ENCODE data around the gene UMAD1. TPM values are rescaled to one million over a fixed set of nuclear protein-coding genes. Genes with fewer than 3 reads are reported as not detected.

The UMAD1 gene
- total and polyA plus RNA-seq, 2 donors (not counting 3 experiments of a cell fraction or from before 2014, with no cell fraction given), result 5.6 to 6.6 TPM

DNA sequence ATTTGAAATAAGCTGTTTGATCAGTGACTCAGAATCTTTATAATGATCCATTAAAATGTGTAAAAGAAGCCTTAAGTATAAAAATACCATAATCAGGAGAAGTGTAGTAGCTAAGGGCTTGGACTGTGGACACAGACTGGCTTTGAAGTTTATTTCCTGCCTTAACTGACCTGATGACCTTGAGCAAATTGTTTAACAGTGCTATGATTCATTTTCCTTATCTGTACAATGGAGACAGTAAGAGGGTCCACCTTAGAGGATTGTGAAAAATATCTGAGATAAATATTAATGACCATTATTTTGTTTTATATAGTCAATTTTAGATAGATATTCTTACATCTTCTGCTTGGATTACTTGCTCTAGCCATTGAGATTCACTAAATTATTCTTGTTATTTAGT lies 91.2 kb downstream of the UMAD1 start:
- Histone ChIP-seq H2AFZ (ENCODE audit: low read depth, low read length) (no peak overlapping the region), H3K4me3 (replicated peaks in 1 of 3; ENCODE audit: insufficient read depth in 1 of 3, low read depth in 1 of 3, low read length in 3 of 3) (no peak overlapping the region), H3K4me2 (ENCODE audit: insufficient read depth, low read length) (peak overlapping the region; percentile 86), H4K20me1 (replicated peaks; ENCODE audit: control insufficient read depth, extremely low read depth, insufficient read depth, low read length) (no peaks in the 10 kb centered on the region), H3K27ac (ENCODE audit: insufficient read depth, low read depth, low read length) (no peak overlapping the region), H3K9me3 (replicated peaks; ENCODE audit: control insufficient read depth, insufficient read depth, low read length) (no peaks in the 10 kb centered on the region), H3K27me3 (ENCODE audit: control insufficient read depth in 2 of 2, insufficient read depth in 2 of 2, low read length in 2 of 2) (no peaks in the 10 kb centered on the region), H3K36me3 (ENCODE audit: control insufficient read depth in 2 of 2, extremely low read depth in 1 of 2, insufficient read depth in 2 of 2, low read length in 2 of 2) (no peaks in the 10 kb centered on the region), H3K9me1 (replicated peaks; ENCODE audit: control insufficient read depth, extremely low read depth, insufficient read depth, low read length) (no peaks in the 10 kb centered on the region), H3K79me2 (ENCODE audit: control insufficient read depth, insufficient read depth, low read length) (no peaks in the 10 kb centered on the region), H3K9ac (replicated peaks; ENCODE audit: extremely low read depth, insufficient read depth, low read length) (no peak overlapping the region), H3K4me1 (ENCODE audit: control insufficient read depth, extremely low read depth, insufficient read depth, low read length) (peaks cover 17% of the 10 kb centered on the region)
- DNase-seq (ENCODE audit: low read depth, low spot score) (peak; percentile 67), FAIRE-seq (peak; percentile 86)
- intact Hi-C loops (cut with micrococcal nuclease), result no loop called here
- TF ChIP-seq JUN (IDR thresholded peaks at IDR 0.05; ENCODE audit: borderline replicate concordance, insufficient read depth, insufficient read length, low read depth) (peak; percentile 27), POLR2AphosphoS5 (IDR thresholded peaks at IDR 0.05; ENCODE audit: insufficient read depth, low read depth, low read length) (no peak), FOS (IDR thresholded peaks at IDR 0.05; ENCODE audit: borderline replicate concordance, insufficient read depth, low read length) (peak; percentile 52)
- TF ChIP-seq, protein P1, sequence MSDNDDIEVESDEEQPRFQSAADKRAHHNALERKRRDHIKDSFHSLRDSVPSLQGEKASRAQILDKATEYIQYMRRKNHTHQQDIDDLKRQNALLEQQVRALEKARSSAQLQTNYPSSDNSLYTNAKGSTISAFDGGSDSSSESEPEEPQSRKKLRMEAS (IDR thresholded peaks at IDR 0.05; ENCODE audit: insufficient read depth, insufficient read length), result no peak
- CTCF ChIA-PET, result interaction anchor here (1.0 to 1.2 kb wide), 3 partner anchors 18 to 50 kb away, joined by 4 to 8 read pairs (median 4); no protein-coding TSS in a partner anchor
- BruUV-seq (replicated peaks), result no TSS peak
- dilution Hi-C loops (cut with MboI; ENCODE audit: extremely low pct_ligation_motif_present, low sequenced_read_pairs), result no loop called here
- POLR2A ChIA-PET, result no interaction called here

DNA sequence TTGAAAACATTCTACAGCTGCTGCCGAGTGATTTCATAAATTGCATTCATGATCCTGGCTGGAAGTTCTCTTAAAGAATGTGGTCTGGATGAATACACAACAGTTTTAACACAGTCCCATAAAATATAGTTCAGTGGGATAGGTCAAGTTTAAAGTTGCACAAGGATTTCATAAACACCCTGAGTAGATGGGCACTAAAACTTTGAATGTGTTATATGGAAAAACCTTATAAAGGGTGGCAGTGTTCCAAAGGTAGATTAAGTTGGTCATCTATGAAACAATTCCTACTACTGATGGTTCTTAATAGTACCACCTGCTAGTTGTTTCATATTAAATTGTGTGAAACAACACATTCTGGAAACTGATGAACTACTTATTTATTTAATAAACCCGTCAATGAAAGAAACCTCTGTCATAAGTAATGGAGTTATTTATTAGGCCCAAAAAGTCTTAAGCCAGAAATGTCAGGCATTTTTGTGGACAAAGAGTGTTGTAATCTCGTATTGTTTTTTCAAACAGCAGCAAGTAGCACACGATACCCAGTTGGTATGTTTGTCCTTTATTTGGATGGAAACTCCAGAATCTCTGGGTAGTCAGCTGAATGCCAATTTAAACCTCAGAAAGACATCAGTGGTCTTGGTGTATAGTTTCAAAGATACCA lies 92.2 kb downstream of the UMAD1 start:
- H2AFZ ChIP-seq (ENCODE audit: low read depth, low read length), result no peak overlapping the region
- H4K20me1 ChIP-seq (replicated peaks; ENCODE audit: control insufficient read depth, extremely low read depth, insufficient read depth, low read length), result no peaks in the 10 kb centered on the region
- no peaks in the 10 kb centered on the region for H3K27me3 ChIP-seq (ENCODE audit: control insufficient read depth in 2 of 2, insufficient read depth in 2 of 2, low read length in 2 of 2)
- TF ChIP-seq CTCF (IDR thresholded peaks at IDR 0.05; ENCODE audit: extremely low read depth in 1 of 2, insufficient read depth in 1 of 2, low read depth in 1 of 2, low read length in 2 of 2) (no peak), JUN (IDR thresholded peaks at IDR 0.05; ENCODE audit: borderline replicate concordance, insufficient read depth, insufficient read length, low read depth) (no peak), POLR2AphosphoS5 (IDR thresholded peaks at IDR 0.05; ENCODE audit: insufficient read depth, low read depth, low read length) (no peak), POLR2A (IDR thresholded peaks at IDR 0.05; ENCODE audit: low read depth, low read length) (no peak), MYC (IDR thresholded peaks at IDR 0.05; ENCODE audit: low read depth, low read length) (no peak), FOS (IDR thresholded peaks at IDR 0.05; ENCODE audit: borderline replicate concordance, insufficient read depth, low read length) (no peak), EZH2 (IDR thresholded peaks at IDR 0.05; ENCODE audit: borderline replicate concordance, low read depth, low read length, severe bottlenecking) (no peak), GATA2 (IDR thresholded peaks at IDR 0.05; ENCODE audit: insufficient read depth, insufficient read length, low read depth, low read length) (no peak)
- TF ChIP-seq, protein P1 (IDR thresholded peaks at IDR 0.05; ENCODE audit: insufficient read depth, insufficient read length), result no peak
- H3K79me2 ChIP-seq (ENCODE audit: control insufficient read depth, insufficient read depth, low read length), result no peaks in the 10 kb centered on the region
- H3K9me3 ChIP-seq (replicated peaks; ENCODE audit: control insufficient read depth, insufficient read depth, low read length), result no peaks in the 10 kb centered on the region
- H3K4me2 ChIP-seq (ENCODE audit: insufficient read depth, low read length), result no peak overlapping the region
- ChIA-PET POLR2A (no interaction called here), CTCF (interaction anchor here (3.6 kb wide), 1 partner anchor 52 kb away, joined by 12 read pairs; no protein-coding TSS in a partner anchor)
- dilution Hi-C loops (cut with MboI; ENCODE audit: extremely low pct_ligation_motif_present, low sequenced_read_pairs), result no loop called here
- peak; percentile 5 for DNase-seq (ENCODE audit: low read depth, low spot score)
- no peak overlapping the region for H3K27ac ChIP-seq (ENCODE audit: insufficient read depth, low read depth, low read length)
- intact Hi-C loops (cut with micrococcal nuclease), result no loop called here
- FAIRE-seq, result no peak
- H3K4me3 ChIP-seq (replicated peaks in 1 of 3; ENCODE audit: insufficient read depth in 1 of 3, low read depth in 1 of 3, low read length in 3 of 3), result no peak overlapping the region
- H3K9ac ChIP-seq (replicated peaks; ENCODE audit: extremely low read depth, insufficient read depth, low read length), result no peak overlapping the region
- no peaks in the 10 kb centered on the region for H3K36me3 ChIP-seq (ENCODE audit: control insufficient read depth in 2 of 2, extremely low read depth in 1 of 2, insufficient read depth in 2 of 2, low read length in 2 of 2)
- no TSS peak for BruUV-seq (replicated peaks)
- peaks cover 17% of the 10 kb centered on the region for H3K4me1 ChIP-seq (ENCODE audit: control insufficient read depth, extremely low read depth, insufficient read depth, low read length)
- no peaks in the 10 kb centered on the region for H3K9me1 ChIP-seq (replicated peaks; ENCODE audit: control insufficient read depth, extremely low read depth, insufficient read depth, low read length)
